IMR-90 (cell line): ENCODE results near the gene SLC12A1.

Source experiments
- BHLHE40 ChIP-seq: fragments of 150-350 bp; IDR thresholded peaks from 2 replicates; pipeline ENCODE4 v1.6.1; 2016; ENCODE audit warnings: mild to moderate bottlenecking, low read depth, low read length
- CHD1 ChIP-seq: IDR thresholded peaks from 2 replicates; pipeline ENCODE4 v1.6.1; 2012; ENCODE audit warnings: low read depth, low read length, improper control_type of control experiment
- CTCF ChIP-seq: conservative IDR thresholded peaks from 2 replicates; pipeline ENCODE4 v1.5.1; 2012; ENCODE audit warnings: mild to moderate bottlenecking, low read depth, low read length, improper control_type of control experiment
- FOS ChIP-seq: fragments of 150-350 bp; IDR thresholded peaks from 2 replicates; pipeline ENCODE4 v1.6.1; 2016; ENCODE audit warnings: low read depth, low read length
- MAZ ChIP-seq: IDR thresholded peaks from 2 replicates; pipeline ENCODE4 v1.6.1; 2012; ENCODE audit warnings: low read depth, mild to moderate bottlenecking, low read length, improper control_type of control experiment, moderate library complexity, borderline replicate concordance
- MXI1 ChIP-seq: IDR thresholded peaks from 2 replicates; pipeline ENCODE4 v1.6.1; 2012; ENCODE audit warnings: low read depth, mild to moderate bottlenecking, low read length, moderate library complexity, borderline replicate concordance
- POLR2A ChIP-seq: IDR thresholded peaks from 2 replicates; pipeline ENCODE4 v1.6.1; 2012; ENCODE audit warnings: mild to moderate bottlenecking, low read depth, low read length
- RAD21 ChIP-seq: IDR thresholded peaks from 2 replicates; pipeline ENCODE4 v1.6.1; 2012; ENCODE audit warnings: low read length, improper control_type of control experiment
- RFX5 ChIP-seq: IDR thresholded peaks from 2 replicates; pipeline ENCODE4 v1.8.0; 2012; ENCODE audit warnings: low read depth, mild to moderate bottlenecking, low read length, moderate library complexity
- USF2 ChIP-seq: fragments of 150-350 bp; IDR thresholded peaks from 2 replicates; pipeline ENCODE4 v1.6.1; 2017; ENCODE audit warnings: mild to moderate bottlenecking, antibody characterized with exemption, low read length, low read depth

DNA sequence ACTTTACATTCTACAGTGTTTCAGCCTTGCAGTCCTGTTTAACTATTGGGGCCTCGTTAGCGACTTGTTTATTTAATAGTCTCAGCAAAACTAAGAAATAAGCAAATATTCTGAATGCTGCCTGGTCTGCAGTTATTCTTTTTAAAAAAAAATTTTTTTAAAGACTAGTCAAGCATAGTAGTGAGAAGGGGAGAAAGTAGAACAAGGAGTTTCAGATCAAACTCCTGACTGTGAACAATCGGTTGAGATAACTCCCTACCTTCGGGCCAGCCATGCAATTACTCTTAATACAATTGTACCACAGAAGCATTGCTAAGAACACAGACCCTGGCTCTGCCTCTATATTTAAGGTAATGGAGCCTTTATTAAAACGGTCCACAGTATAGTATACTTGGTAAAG is 119.3 kb downstream of the SLC12A1 start:
- TF ChIP-seq MXI1 (no peak), POLR2A (no peak), CTCF (no peak), BHLHE40 (no peak), USF2 (no peak), RFX5 (no peak), CHD1 (no peak), FOS (no peak), RAD21 (no peak), MAZ (no peak)
